Measurements from ENCODE around the gene IL34.

Gene IL34

DNA sequence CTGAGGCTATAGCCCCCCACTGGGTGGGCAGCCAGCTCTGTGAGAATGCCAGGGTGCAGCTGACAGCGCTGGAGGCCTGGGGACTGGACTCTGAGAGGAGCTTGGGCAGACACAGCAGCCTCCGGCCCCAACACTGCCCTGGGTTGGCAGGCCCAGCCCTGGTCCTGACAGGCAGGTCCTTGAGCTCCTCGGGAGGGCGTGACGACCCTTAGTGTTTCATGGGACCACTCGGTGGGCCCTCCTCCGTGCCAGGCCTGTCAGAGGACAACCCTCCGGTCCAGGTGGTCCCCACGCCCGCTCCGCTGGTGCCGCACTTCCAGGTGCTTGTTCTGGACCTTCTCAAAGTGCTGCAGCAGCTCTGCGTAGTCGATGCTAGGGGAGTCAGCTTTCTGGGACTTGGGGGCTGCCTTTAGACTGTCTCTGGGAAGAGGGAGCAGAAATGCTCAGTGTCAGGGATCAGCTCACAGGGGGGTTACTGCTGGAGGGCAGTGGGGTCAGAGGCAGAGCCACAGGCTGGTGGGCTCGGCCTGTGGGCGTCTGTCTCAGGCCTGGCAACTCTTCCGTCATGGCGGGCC lies 41.4 kb downstream of the IL34 start:
- H3K4me3 ChIP-seq (ENCODE audit: low read depth, low read length), result no peak overlapping the region
- H3K27ac ChIP-seq (ENCODE audit: low read depth, low read length), result no peak overlapping the region
- no peak overlapping the region for H3K4me2 ChIP-seq (ENCODE audit: low read length)
- no CpG with 5 or more reads among the region's 18 CpGs for WGBS (ENCODE audit: extremely low coverage, insufficient coverage, insufficient read length)
- H3K36me3 ChIP-seq (ENCODE audit: control insufficient read depth in 1 of 2, insufficient read depth in 2 of 2, low read length in 2 of 2), result peaks cover 8 to 14% of the 10 kb centered on the region in 2 experiments
- H3K9ac ChIP-seq (ENCODE audit: low read length), result no peak overlapping the region
- peaks cover 32% of the 10 kb centered on the region for H3K79me1 ChIP-seq (ENCODE audit: low read length)
- H3K23ac ChIP-seq (ENCODE audit: low read length), result no peak overlapping the region
- peak overlapping the region; percentile 28 for H2AK5ac ChIP-seq (ENCODE audit: low read length)
- peak overlapping the region; percentile 40 for H4K91ac ChIP-seq (ENCODE audit: low read depth, low read length)
- H2BK12ac ChIP-seq (ENCODE audit: low read length), result peak overlapping the region; percentile 80
- no peak overlapping the region for H4K12ac ChIP-seq (ENCODE audit: low read depth, low read length)
- no peak overlapping the region for H2AFZ ChIP-seq (ENCODE audit: insufficient read depth, low read length, poor library complexity)
- no peaks in the 10 kb centered on the region for H3K9me3 ChIP-seq (ENCODE audit: insufficient read depth, low read depth, low read length)
- H2BK120ac ChIP-seq (ENCODE audit: insufficient read depth, low read length, poor library complexity), result peak overlapping the region; percentile 43
- no peaks in the 10 kb centered on the region for H3K27me3 ChIP-seq (ENCODE audit: insufficient read depth, low read length)
- H3K14ac ChIP-seq (ENCODE audit: low read length), result no peak overlapping the region
- H3K18ac ChIP-seq (ENCODE audit: low read length), result no peak overlapping the region
- peaks cover 28% of the 10 kb centered on the region for H3K79me2 ChIP-seq (ENCODE audit: control insufficient read depth, insufficient read depth, low read length, poor library complexity)
- H2BK5ac ChIP-seq (ENCODE audit: low read depth, low read length, poor library complexity), result peak overlapping the region; percentile 20
- H4K8ac ChIP-seq (ENCODE audit: low read depth, low read length), result no peak overlapping the region
- no peak for DNase-seq
- H3K4me1 ChIP-seq (ENCODE audit: control insufficient read depth in 1 of 2, insufficient read depth in 2 of 2, low read length in 2 of 2), result peaks cover 45 to 60% of the 10 kb centered on the region in 2 experiments
- H3K4ac ChIP-seq (ENCODE audit: low read depth, low read length), result peak overlapping the region; percentile 25

DNA sequence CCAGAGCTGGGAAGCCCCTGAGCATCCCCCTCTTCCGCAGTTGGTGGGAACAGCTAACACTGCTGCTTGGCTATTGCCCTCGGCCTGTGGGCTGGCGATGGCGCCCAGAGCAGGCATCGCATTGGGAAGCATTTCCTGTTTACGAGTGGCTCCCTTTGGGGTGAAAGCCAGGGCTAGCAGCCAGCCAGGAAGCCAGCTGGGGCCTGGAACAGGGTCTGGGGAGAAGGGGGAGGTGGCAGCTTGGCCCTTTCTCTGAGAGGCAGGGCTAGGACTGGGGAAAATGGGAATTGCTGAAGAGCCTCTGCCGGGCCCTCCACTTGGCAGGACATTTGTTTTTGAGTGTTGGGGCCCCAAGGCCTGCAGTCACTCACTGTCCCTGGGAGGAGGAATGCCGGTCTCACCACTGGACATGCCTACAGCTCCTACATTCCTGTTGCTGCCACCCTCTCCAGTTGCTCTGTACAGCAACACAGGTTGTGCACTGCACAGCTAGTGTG lies 41.9 kb downstream of the IL34 start:
- peaks cover 23% of the 10 kb centered on the region for H3K79me2 ChIP-seq (ENCODE audit: control insufficient read depth, insufficient read depth, low read length, poor library complexity)
- no peak overlapping the region for H2AK5ac ChIP-seq (ENCODE audit: low read length)
- H3K4me3 ChIP-seq (ENCODE audit: low read depth, low read length), result no peak overlapping the region
- peak overlapping the region; percentile 40 for H4K91ac ChIP-seq (ENCODE audit: low read depth, low read length)
- peaks cover 37% of the 10 kb centered on the region for H3K79me1 ChIP-seq (ENCODE audit: low read length)
- H3K4me1 ChIP-seq (ENCODE audit: control insufficient read depth in 1 of 2, insufficient read depth in 2 of 2, low read length in 2 of 2), result peaks cover 45 to 59% of the 10 kb centered on the region in 2 experiments
- H3K14ac ChIP-seq (ENCODE audit: low read length), result peak overlapping the region; percentile 13
- no peak overlapping the region for H4K8ac ChIP-seq (ENCODE audit: low read depth, low read length)
- no peak overlapping the region for H3K4ac ChIP-seq (ENCODE audit: low read depth, low read length)
- no peak overlapping the region for H3K4me2 ChIP-seq (ENCODE audit: low read length)
- no peaks in the 10 kb centered on the region for H3K27me3 ChIP-seq (ENCODE audit: insufficient read depth, low read length)
- no peak overlapping the region for H3K9ac ChIP-seq (ENCODE audit: low read length)
- no peak overlapping the region for H3K23ac ChIP-seq (ENCODE audit: low read length)
- H2AFZ ChIP-seq (ENCODE audit: insufficient read depth, low read length, poor library complexity), result no peak overlapping the region
- no CpG with 5 or more reads among the region's 8 CpGs for WGBS (ENCODE audit: extremely low coverage, insufficient coverage, insufficient read length)
- DNase-seq, result no peak
- H3K9me3 ChIP-seq (ENCODE audit: insufficient read depth, low read depth, low read length), result no peaks in the 10 kb centered on the region
- H2BK120ac ChIP-seq (ENCODE audit: insufficient read depth, low read length, poor library complexity), result no peak overlapping the region
- peaks cover 3 to 9% of the 10 kb centered on the region in 2 experiments for H3K36me3 ChIP-seq (ENCODE audit: control insufficient read depth in 1 of 2, insufficient read depth in 2 of 2, low read length in 2 of 2)
- no peak overlapping the region for H2BK5ac ChIP-seq (ENCODE audit: low read depth, low read length, poor library complexity)
- H3K27ac ChIP-seq (ENCODE audit: low read depth, low read length), result no peak overlapping the region
- peak overlapping the region; percentile 80 for H2BK12ac ChIP-seq (ENCODE audit: low read length)
- no peak overlapping the region for H3K18ac ChIP-seq (ENCODE audit: low read length)
- H4K12ac ChIP-seq (ENCODE audit: low read depth, low read length), result no peak overlapping the region

DNA sequence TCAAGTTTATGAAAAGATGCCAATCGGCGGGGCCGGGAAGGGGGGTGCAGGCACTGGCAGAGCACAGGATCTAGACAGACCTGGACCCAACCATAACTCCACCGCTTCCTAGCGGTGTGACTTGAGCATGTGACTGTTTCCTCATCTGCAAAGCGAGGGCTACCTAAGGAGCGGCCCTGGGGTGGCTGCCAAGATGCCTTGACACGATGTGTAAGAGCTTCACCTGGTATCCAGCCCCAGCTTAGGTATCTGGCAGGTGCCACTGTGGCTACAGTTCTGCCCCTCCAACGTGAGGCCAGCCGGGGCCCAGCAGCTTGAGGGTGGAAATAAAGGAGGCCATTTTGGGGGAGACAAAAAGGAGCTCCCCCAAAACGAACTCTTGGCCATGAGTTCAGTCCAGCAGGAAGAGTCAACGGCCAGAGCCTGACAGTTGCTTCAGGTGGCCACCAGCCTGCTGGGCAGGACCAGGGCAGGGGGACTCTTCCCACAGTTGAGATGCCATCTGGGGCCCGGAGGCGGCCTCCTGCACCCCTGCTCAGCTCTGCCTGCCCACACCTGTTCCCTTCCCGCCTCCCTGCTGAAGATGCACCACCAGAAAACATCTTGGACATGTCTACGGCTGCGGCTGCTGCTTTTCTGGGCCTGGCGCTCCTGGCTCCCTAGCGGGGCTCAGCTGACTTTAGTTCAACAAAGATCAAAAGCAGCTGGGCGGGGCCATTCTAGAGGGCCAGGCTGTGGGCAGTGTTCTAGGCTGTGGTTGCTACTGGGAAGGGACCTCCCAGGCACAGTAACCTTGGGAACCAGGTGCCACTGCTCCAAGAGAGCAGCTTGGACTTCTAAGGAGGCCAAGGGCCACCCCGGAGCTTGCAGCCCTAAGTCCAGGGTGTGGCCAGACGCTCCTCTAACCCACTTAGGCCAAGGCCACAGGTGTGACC lies 42.9 kb downstream of the IL34 start:
- Histone ChIP-seq H2BK12ac (ENCODE audit: low read length) (peak overlapping the region; percentile 1), H2AFZ (ENCODE audit: insufficient read depth, low read length, poor library complexity) (no peak overlapping the region), H3K18ac (ENCODE audit: low read length) (no peak overlapping the region), H3K4me2 (ENCODE audit: low read length) (no peak overlapping the region), H3K9me3 (ENCODE audit: insufficient read depth, low read depth, low read length) (no peaks in the 10 kb centered on the region), H3K9ac (ENCODE audit: low read length) (no peak overlapping the region), H2AK5ac (ENCODE audit: low read length) (peak overlapping the region; percentile 4), H3K27ac (ENCODE audit: low read depth, low read length) (no peak overlapping the region), H3K23ac (ENCODE audit: low read length) (no peak overlapping the region), H3K79me2 (ENCODE audit: control insufficient read depth, insufficient read depth, low read length, poor library complexity) (peaks cover 19% of the 10 kb centered on the region), H3K14ac (ENCODE audit: low read length) (no peak overlapping the region), H3K4ac (ENCODE audit: low read depth, low read length) (no peak overlapping the region), H4K91ac (ENCODE audit: low read depth, low read length) (no peak overlapping the region), H4K8ac (ENCODE audit: low read depth, low read length) (no peak overlapping the region), H3K4me1 (ENCODE audit: control insufficient read depth in 1 of 2, insufficient read depth in 2 of 2, low read length in 2 of 2) (peaks cover 49 to 63% of the 10 kb centered on the region in 2 experiments), H4K12ac (ENCODE audit: low read depth, low read length) (no peak overlapping the region), H3K79me1 (ENCODE audit: low read length) (peaks cover 45% of the 10 kb centered on the region), H2BK5ac (ENCODE audit: low read depth, low read length, poor library complexity) (no peak overlapping the region), H3K27me3 (ENCODE audit: insufficient read depth, low read length) (no peaks in the 10 kb centered on the region), H3K36me3 (ENCODE audit: control insufficient read depth in 1 of 2, insufficient read depth in 2 of 2, low read length in 2 of 2) (peaks cover 0 to 2% of the 10 kb centered on the region in 2 experiments), H3K4me3 (ENCODE audit: low read depth, low read length) (no peak overlapping the region), H2BK120ac (ENCODE audit: insufficient read depth, low read length, poor library complexity) (no peak overlapping the region)
- no peak for DNase-seq
- WGBS (ENCODE audit: extremely low coverage, insufficient coverage, insufficient read length), result no CpG with 5 or more reads among the region's 22 CpGs

DNA sequence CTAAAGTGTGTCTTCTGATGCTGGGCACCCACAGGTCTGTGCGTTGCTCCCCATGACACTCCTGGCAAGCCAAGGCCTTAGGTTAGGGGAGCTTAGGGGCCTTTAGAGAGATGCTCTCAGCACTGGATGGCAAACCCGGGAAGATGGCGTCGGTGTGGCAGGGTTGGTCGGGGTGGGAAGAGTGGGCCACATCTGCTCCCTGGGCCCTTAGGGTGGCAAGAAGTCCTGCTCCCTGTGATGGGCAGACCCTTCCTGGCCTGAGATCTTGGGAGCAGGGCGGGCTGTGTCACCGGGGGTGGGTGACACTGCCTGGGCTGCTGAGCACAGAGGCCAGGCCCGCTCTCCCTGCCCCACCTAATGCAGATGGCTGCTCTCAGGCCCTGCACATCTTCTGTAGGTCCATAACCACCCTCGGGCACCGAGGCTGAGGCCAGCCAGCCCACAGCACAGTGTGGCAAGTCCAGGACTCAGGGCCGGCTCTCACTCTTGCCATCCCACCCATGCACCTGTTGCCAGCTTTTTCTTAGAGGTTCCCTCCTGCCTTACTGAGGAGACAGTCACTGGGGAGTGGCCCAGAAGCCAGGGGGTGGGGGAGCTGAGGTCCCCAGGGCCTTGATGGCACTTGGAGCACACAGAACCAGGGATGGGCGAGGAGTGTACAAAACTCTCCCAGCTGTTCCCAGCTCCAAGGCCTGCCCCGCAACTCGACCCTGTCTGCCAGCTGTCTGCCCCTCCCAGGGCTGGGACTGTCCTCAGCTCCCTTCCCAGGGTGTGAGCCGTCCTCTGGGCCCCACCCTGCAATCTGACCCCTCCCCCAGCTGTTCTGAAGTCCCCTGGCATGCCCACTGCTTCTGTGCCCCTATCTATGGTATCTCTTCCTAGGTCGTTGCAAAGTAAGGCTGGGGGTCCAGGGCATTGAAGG lies 43.9 kb downstream of the IL34 start:
- H3K79me2 ChIP-seq (ENCODE audit: control insufficient read depth, insufficient read depth, low read length, poor library complexity), result peaks cover 11% of the 10 kb centered on the region
- H2BK5ac ChIP-seq (ENCODE audit: low read depth, low read length, poor library complexity), result no peak overlapping the region
- peaks cover 49% of the 10 kb centered on the region for H3K79me1 ChIP-seq (ENCODE audit: low read length)
- no peak overlapping the region for H3K4ac ChIP-seq (ENCODE audit: low read depth, low read length)
- no peak overlapping the region for H3K4me3 ChIP-seq (ENCODE audit: low read depth, low read length)
- no peak overlapping the region for H3K18ac ChIP-seq (ENCODE audit: low read length)
- H4K91ac ChIP-seq (ENCODE audit: low read depth, low read length), result no peak overlapping the region
- peaks cover 0 to 2% of the 10 kb centered on the region in 2 experiments for H3K36me3 ChIP-seq (ENCODE audit: control insufficient read depth in 1 of 2, insufficient read depth in 2 of 2, low read length in 2 of 2)
- H2AK5ac ChIP-seq (ENCODE audit: low read length), result no peak overlapping the region
- no peak overlapping the region for H2BK120ac ChIP-seq (ENCODE audit: insufficient read depth, low read length, poor library complexity)
- peak overlapping the region; percentile 1 for H2BK12ac ChIP-seq (ENCODE audit: low read length)
- H3K23ac ChIP-seq (ENCODE audit: low read length), result no peak overlapping the region
- no peaks in the 10 kb centered on the region for H3K27me3 ChIP-seq (ENCODE audit: insufficient read depth, low read length)
- no peak overlapping the region for H3K27ac ChIP-seq (ENCODE audit: low read depth, low read length)
- H3K14ac ChIP-seq (ENCODE audit: low read length), result no peak overlapping the region
- no peak overlapping the region for H2AFZ ChIP-seq (ENCODE audit: insufficient read depth, low read length, poor library complexity)
- no CpG with 5 or more reads among the region's 16 CpGs for WGBS (ENCODE audit: extremely low coverage, insufficient coverage, insufficient read length)
- no peaks in the 10 kb centered on the region for H3K9me3 ChIP-seq (ENCODE audit: insufficient read depth, low read depth, low read length)
- peaks cover 53 to 65% of the 10 kb centered on the region in 2 experiments for H3K4me1 ChIP-seq (ENCODE audit: control insufficient read depth in 1 of 2, insufficient read depth in 2 of 2, low read length in 2 of 2)
- no peak for DNase-seq
- no peak overlapping the region for H4K12ac ChIP-seq (ENCODE audit: low read depth, low read length)
- H4K8ac ChIP-seq (ENCODE audit: low read depth, low read length), result no peak overlapping the region
- no peak overlapping the region for H3K9ac ChIP-seq (ENCODE audit: low read length)
- no peak overlapping the region for H3K4me2 ChIP-seq (ENCODE audit: low read length)
